ENCODE results near the gene RTN4R.

The RTN4R gene

GRCh38 chr22:20196094-20196842, 71.8 kb downstream of the RTN4R start:
- no peaks in the 10 kb centered on the region for H3K4me1 ChIP-seq (ENCODE audit: control insufficient read depth in 2 of 2, insufficient read depth in 2 of 2, low read length in 2 of 2)
- no peak overlapping the region for H3K9ac ChIP-seq (ENCODE audit: low read depth in 1 of 2, low read length in 2 of 2)
- no peaks in the 10 kb centered on the region for H3K9me3 ChIP-seq (ENCODE audit: control insufficient read depth in 2 of 2, low read length in 2 of 2)
- no peaks in the 10 kb centered on the region for H3K36me3 ChIP-seq (ENCODE audit: control insufficient read depth in 2 of 2, insufficient read depth in 2 of 2, low read length in 2 of 2)
- no peak overlapping the region for H3K4me3 ChIP-seq (ENCODE audit: low read length in 2 of 2)
- peaks cover 3 to 8% of the 10 kb centered on the region in 2 donors for H3K27me3 ChIP-seq (ENCODE audit: control insufficient read depth in 2 of 2, insufficient read depth in 2 of 2, low read length in 2 of 2)
- H3K27ac ChIP-seq (ENCODE audit: low read depth in 2 of 2, low read length in 2 of 2) = no peak overlapping the region

- Histone ChIP-seq H3K4me1 (ENCODE audit: control insufficient read depth in 2 of 2, insufficient read depth in 2 of 2, low read length in 2 of 2) (no peaks in the 10 kb centered on the region), H3K36me3 (ENCODE audit: control insufficient read depth in 2 of 2, insufficient read depth in 2 of 2, low read length in 2 of 2) (no peaks in the 10 kb centered on the region), H3K4me3 (ENCODE audit: low read length in 2 of 2) (no peak overlapping the region), H3K9me3 (ENCODE audit: control insufficient read depth in 2 of 2, low read length in 2 of 2) (no peaks in the 10 kb centered on the region), H3K27ac (ENCODE audit: low read depth in 2 of 2, low read length in 2 of 2) (no peak overlapping the region), H3K27me3 (ENCODE audit: control insufficient read depth in 2 of 2, insufficient read depth in 2 of 2, low read length in 2 of 2) (peaks cover 3 to 4% of the 10 kb centered on the region in 2 donors), H3K9ac (ENCODE audit: low read depth in 1 of 2, low read length in 2 of 2) (no peak overlapping the region)
Observed at GRCh38 chr22:20194681-20195593, 73.2 kb downstream of the RTN4R start.

GRCh38 chr22:20193761-20194494, 74.2 kb downstream of the RTN4R start:
- H3K4me1 ChIP-seq (ENCODE audit: control insufficient read depth in 2 of 2, insufficient read depth in 2 of 2, low read length in 2 of 2) = no peaks in the 10 kb centered on the region
- no peaks in the 10 kb centered on the region for H3K27me3 ChIP-seq (ENCODE audit: control insufficient read depth in 2 of 2, insufficient read depth in 2 of 2, low read length in 2 of 2)
- H3K4me3 ChIP-seq (ENCODE audit: low read length in 2 of 2) = no peak overlapping the region
- no peaks in the 10 kb centered on the region for H3K9me3 ChIP-seq (ENCODE audit: control insufficient read depth in 2 of 2, low read length in 2 of 2)
- H3K36me3 ChIP-seq (ENCODE audit: control insufficient read depth in 2 of 2, insufficient read depth in 2 of 2, low read length in 2 of 2) = no peaks in the 10 kb centered on the region
- no peak overlapping the region for H3K9ac ChIP-seq (ENCODE audit: low read depth in 1 of 2, low read length in 2 of 2)
- H3K27ac ChIP-seq (ENCODE audit: low read depth in 2 of 2, low read length in 2 of 2) = no peak overlapping the region

- no peaks in the 10 kb centered on the region for H3K36me3 ChIP-seq (ENCODE audit: control insufficient read depth in 2 of 2, insufficient read depth in 2 of 2, low read length in 2 of 2)
- no peak overlapping the region for H3K9ac ChIP-seq (ENCODE audit: low read depth in 1 of 2, low read length in 2 of 2)
- H3K27me3 ChIP-seq (ENCODE audit: control insufficient read depth in 2 of 2, insufficient read depth in 2 of 2, low read length in 2 of 2) = no peaks in the 10 kb centered on the region
- H3K4me1 ChIP-seq (ENCODE audit: control insufficient read depth in 2 of 2, insufficient read depth in 2 of 2, low read length in 2 of 2) = no peaks in the 10 kb centered on the region
- no peak overlapping the region for H3K4me3 ChIP-seq (ENCODE audit: low read length in 2 of 2)
- H3K9me3 ChIP-seq (ENCODE audit: control insufficient read depth in 2 of 2, low read length in 2 of 2) = no peaks in the 10 kb centered on the region
- no peak overlapping the region for H3K27ac ChIP-seq (ENCODE audit: low read depth in 2 of 2, low read length in 2 of 2)
Observed at GRCh38 chr22:20192972-20193760, 75.0 kb downstream of the RTN4R start.

- no peaks in the 10 kb centered on the region for H3K9me3 ChIP-seq (ENCODE audit: control insufficient read depth in 2 of 2, low read length in 2 of 2)
- H3K36me3 ChIP-seq (ENCODE audit: control insufficient read depth in 2 of 2, insufficient read depth in 2 of 2, low read length in 2 of 2) = no peaks in the 10 kb centered on the region
- H3K4me3 ChIP-seq (ENCODE audit: low read length in 2 of 2) = no peak overlapping the region
- H3K27me3 ChIP-seq (ENCODE audit: control insufficient read depth in 2 of 2, insufficient read depth in 2 of 2, low read length in 2 of 2) = no peaks in the 10 kb centered on the region
- H3K27ac ChIP-seq (ENCODE audit: low read depth in 2 of 2, low read length in 2 of 2) = no peak overlapping the region
- no peak overlapping the region for H3K9ac ChIP-seq (ENCODE audit: low read depth in 1 of 2, low read length in 2 of 2)
- no peaks in the 10 kb centered on the region for H3K4me1 ChIP-seq (ENCODE audit: control insufficient read depth in 2 of 2, insufficient read depth in 2 of 2, low read length in 2 of 2)
Observed at GRCh38 chr22:20192293-20192971, 75.7 kb downstream of the RTN4R start.

GRCh38 chr22:20191803-20192202, 76.3 kb downstream of the RTN4R start:
- H3K27me3 ChIP-seq (ENCODE audit: control insufficient read depth in 2 of 2, insufficient read depth in 2 of 2, low read length in 2 of 2) = no peaks in the 10 kb centered on the region
- H3K27ac ChIP-seq (ENCODE audit: low read depth in 2 of 2, low read length in 2 of 2) = no peak overlapping the region
- H3K9me3 ChIP-seq (ENCODE audit: control insufficient read depth in 2 of 2, low read length in 2 of 2) = no peaks in the 10 kb centered on the region
- no peaks in the 10 kb centered on the region for H3K4me1 ChIP-seq (ENCODE audit: control insufficient read depth in 2 of 2, insufficient read depth in 2 of 2, low read length in 2 of 2)
- H3K36me3 ChIP-seq (ENCODE audit: control insufficient read depth in 2 of 2, insufficient read depth in 2 of 2, low read length in 2 of 2) = no peaks in the 10 kb centered on the region
- no peak overlapping the region for H3K4me3 ChIP-seq (ENCODE audit: low read length in 2 of 2)
- H3K9ac ChIP-seq (ENCODE audit: low read depth in 1 of 2, low read length in 2 of 2) = no peak overlapping the region

Data from mucosa of rectum (tissue), 2 donors.